ENCODE data around the gene TMEM131.

TMEM131 gene

DNA sequence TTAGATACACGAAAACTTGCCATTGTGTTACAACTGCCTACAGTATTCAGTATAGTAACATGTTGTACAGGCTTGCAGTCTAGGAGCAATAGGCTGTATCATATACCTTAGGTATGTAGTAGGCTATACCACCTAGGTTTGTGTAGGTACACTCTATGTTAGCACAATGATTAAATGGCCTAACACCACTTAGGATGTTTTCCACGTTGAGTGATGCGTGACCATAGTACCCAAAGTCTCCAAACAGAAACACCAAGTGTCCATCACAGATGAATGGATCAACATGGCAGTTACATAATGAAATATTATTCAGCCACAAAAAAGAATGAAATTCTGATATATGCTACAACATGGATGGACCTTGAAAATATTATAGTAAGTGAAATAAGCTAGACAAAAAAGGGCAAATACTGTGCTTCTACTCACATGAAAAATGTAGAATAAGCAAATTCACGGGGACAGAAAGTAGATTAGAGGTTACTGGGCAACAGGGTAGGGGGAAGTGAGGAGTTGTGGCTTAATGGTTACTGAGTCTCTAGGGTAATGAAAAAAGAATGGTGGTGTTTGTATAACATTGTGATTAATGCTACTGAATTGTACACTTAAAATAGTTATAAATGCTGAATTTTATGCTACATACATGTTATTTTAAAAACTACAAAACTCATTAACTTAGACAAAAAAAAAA lies 62.6 kb downstream of the TMEM131 start:
- no peak overlapping the region for H3K4ac ChIP-seq (ENCODE audit: low read length)
- no peak overlapping the region for H2BK120ac ChIP-seq (ENCODE audit: low read depth, low read length)
- no peak overlapping the region for H3K23ac ChIP-seq (ENCODE audit: low read depth, low read length, poor library complexity)
- H3K27ac ChIP-seq (replicated peaks; ENCODE audit: low read length): no peak overlapping the region
- no peak overlapping the region for H4K91ac ChIP-seq (ENCODE audit: low read depth, low read length, poor library complexity)
- H3K14ac ChIP-seq (ENCODE audit: low read length): no peak overlapping the region
- H3K79me1 ChIP-seq (ENCODE audit: low read depth, low read length): no peaks in the 10 kb centered on the region
- no peak for DNase-seq (ENCODE audit: low spot score)
- H2AFZ ChIP-seq (ENCODE audit: low read length): no peak overlapping the region
- H2AK5ac ChIP-seq (ENCODE audit: low read depth, low read length): no peak overlapping the region
- no peaks in the 10 kb centered on the region for H3K9me3 ChIP-seq (replicated peaks in 1 of 2; ENCODE audit: control insufficient read depth in 2 of 2, insufficient read depth in 1 of 2, low read depth in 1 of 2, low read length in 2 of 2)
- no peak overlapping the region for H4K8ac ChIP-seq (ENCODE audit: low read depth, low read length)
- no peak overlapping the region for H2BK5ac ChIP-seq (ENCODE audit: low read length)
- no peak overlapping the region for H3K9ac ChIP-seq (ENCODE audit: low read depth, low read length, poor library complexity)
- no peaks in the 10 kb centered on the region for H3K27me3 ChIP-seq (ENCODE audit: control insufficient read depth in 3 of 3, insufficient read depth in 3 of 3, low read depth in 1 of 3, low read length in 3 of 3)
- H3K18ac ChIP-seq (ENCODE audit: low read length): no peak overlapping the region
- peaks cover 7 to 13% of the 10 kb centered on the region in 2 donors for H3K4me1 ChIP-seq (ENCODE audit: control insufficient read depth in 2 of 2, insufficient read depth in 1 of 2, low read depth in 1 of 2, low read length in 2 of 2)
- H3K36me3 ChIP-seq (replicated peaks in 1 of 2; ENCODE audit: control insufficient read depth in 2 of 2, insufficient read depth in 2 of 2, low read length in 2 of 2): no peaks in the 10 kb centered on the region
- WGBS, 2 donors (ENCODE audit: extremely low coverage in 2 of 2, insufficient read length in 2 of 2, insufficient replicate concordance in 1 of 2): no CpG with 5 or more reads among the region's 4 CpGs
- H2BK15ac ChIP-seq (ENCODE audit: low read length): no peak overlapping the region
- H3K4me3 ChIP-seq (ENCODE audit: low read length in 2 of 2): no peak overlapping the region
- H3K4me2 ChIP-seq (ENCODE audit: insufficient read depth, low read length, poor library complexity, severe bottlenecking): no peak overlapping the region
- no peak overlapping the region for H2BK12ac ChIP-seq (ENCODE audit: low read length)

DNA sequence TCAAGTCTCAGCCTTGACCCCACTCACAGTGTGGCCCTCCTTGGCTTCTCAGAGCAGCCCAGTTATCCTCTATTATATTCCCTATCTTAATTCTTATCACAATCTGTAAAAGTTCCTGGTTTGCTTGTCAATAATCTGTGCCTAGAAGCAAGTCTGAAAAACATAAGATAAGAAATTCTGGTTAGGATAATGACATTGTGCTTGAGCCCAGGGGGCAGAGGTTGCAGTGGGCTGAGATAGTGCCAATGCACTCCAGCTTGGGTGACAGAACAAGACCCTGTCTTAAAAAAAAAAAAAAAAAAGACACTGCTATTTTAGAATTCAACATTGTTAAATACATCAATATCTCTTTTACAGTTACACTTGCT lies 63.9 kb downstream of the TMEM131 start:
- Histone ChIP-seq H2BK120ac (ENCODE audit: low read depth, low read length) (no peak overlapping the region), H3K9ac (ENCODE audit: low read depth, low read length, poor library complexity) (no peak overlapping the region), H4K8ac (ENCODE audit: low read depth, low read length) (no peak overlapping the region), H2AK5ac (ENCODE audit: low read depth, low read length) (no peak overlapping the region), H2AFZ (ENCODE audit: low read length) (no peak overlapping the region), H2BK12ac (ENCODE audit: low read length) (no peak overlapping the region), H3K27me3 (ENCODE audit: control insufficient read depth in 3 of 3, insufficient read depth in 3 of 3, low read depth in 1 of 3, low read length in 3 of 3) (no peaks in the 10 kb centered on the region), H3K4ac (ENCODE audit: low read length) (no peak overlapping the region), H3K36me3 (replicated peaks in 1 of 2; ENCODE audit: control insufficient read depth in 2 of 2, insufficient read depth in 2 of 2, low read length in 2 of 2) (no peaks in the 10 kb centered on the region), H3K9me3 (replicated peaks in 1 of 2; ENCODE audit: control insufficient read depth in 2 of 2, insufficient read depth in 1 of 2, low read depth in 1 of 2, low read length in 2 of 2) (peaks cover 0 to 3% of the 10 kb centered on the region in 2 donors), H3K23ac (ENCODE audit: low read depth, low read length, poor library complexity) (no peak overlapping the region), H3K14ac (ENCODE audit: low read length) (no peak overlapping the region), H3K18ac (ENCODE audit: low read length) (no peak overlapping the region), H3K4me1 (ENCODE audit: control insufficient read depth in 2 of 2, insufficient read depth in 1 of 2, low read depth in 1 of 2, low read length in 2 of 2) (peaks cover 7 to 13% of the 10 kb centered on the region in 2 donors), H4K91ac (ENCODE audit: low read depth, low read length, poor library complexity) (no peak overlapping the region), H3K27ac (replicated peaks; ENCODE audit: low read length) (no peak overlapping the region), H2BK15ac (ENCODE audit: low read length) (no peak overlapping the region), H3K4me3 (ENCODE audit: low read length in 2 of 2) (no peak overlapping the region), H2BK5ac (ENCODE audit: low read length) (no peak overlapping the region), H3K79me1 (ENCODE audit: low read depth, low read length) (no peaks in the 10 kb centered on the region), H3K4me2 (ENCODE audit: insufficient read depth, low read length, poor library complexity, severe bottlenecking) (no peak overlapping the region)
- DNase-seq (ENCODE audit: low spot score): no peak

DNA sequence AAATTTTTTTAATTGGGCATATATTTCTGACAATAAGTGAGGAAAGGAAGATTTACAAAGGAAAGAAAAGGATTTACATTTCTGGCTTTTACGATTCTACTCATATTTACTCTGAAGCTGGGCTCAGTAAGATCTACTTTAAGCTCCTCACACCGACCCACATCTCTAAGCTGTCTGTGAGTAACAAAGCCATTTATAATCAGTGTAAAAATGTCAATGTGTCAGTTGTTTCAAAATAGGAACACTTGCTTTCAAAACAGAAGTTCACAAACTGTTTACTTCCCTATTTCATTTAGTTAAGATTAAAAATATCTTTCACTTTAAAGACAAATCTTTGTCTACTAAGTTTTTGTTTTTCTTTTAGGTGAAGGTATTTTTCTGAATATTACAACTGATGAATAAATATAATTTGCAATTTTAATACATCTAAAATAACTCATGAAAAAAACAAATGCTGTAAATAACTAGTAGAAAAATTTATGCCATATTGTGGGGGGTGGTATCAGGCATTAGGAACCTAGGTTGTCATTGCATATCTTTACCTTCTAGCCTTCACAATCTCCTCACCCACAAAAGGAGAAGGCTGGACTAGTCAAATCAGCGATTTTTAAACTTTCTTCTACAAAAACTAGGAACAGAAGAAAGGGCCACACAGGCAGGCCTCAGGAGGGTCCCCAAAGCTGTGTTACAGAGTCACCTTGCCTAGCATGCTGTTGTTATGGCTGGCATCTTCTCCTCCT lies 64.5 kb downstream of the TMEM131 start:
- H3K23ac ChIP-seq (ENCODE audit: low read depth, low read length, poor library complexity): no peak overlapping the region
- no peak overlapping the region for H3K4me3 ChIP-seq (ENCODE audit: low read length in 2 of 2)
- peaks cover 0 to 3% of the 10 kb centered on the region in 2 donors for H3K9me3 ChIP-seq (replicated peaks in 1 of 2; ENCODE audit: control insufficient read depth in 2 of 2, insufficient read depth in 1 of 2, low read depth in 1 of 2, low read length in 2 of 2)
- H3K9ac ChIP-seq (ENCODE audit: low read depth, low read length, poor library complexity): no peak overlapping the region
- no peak overlapping the region for H2BK15ac ChIP-seq (ENCODE audit: low read length)
- no peak overlapping the region for H2AK5ac ChIP-seq (ENCODE audit: low read depth, low read length)
- H3K4me2 ChIP-seq (ENCODE audit: insufficient read depth, low read length, poor library complexity, severe bottlenecking): no peak overlapping the region
- WGBS, 2 donors (ENCODE audit: extremely low coverage in 2 of 2, insufficient read length in 2 of 2, insufficient replicate concordance in 1 of 2): no CpG with 5 or more reads among the region's 3 CpGs
- no peak overlapping the region for H3K27ac ChIP-seq (replicated peaks; ENCODE audit: low read length)
- H3K79me1 ChIP-seq (ENCODE audit: low read depth, low read length): no peaks in the 10 kb centered on the region
- H3K4ac ChIP-seq (ENCODE audit: low read length): no peak overlapping the region
- H2BK12ac ChIP-seq (ENCODE audit: low read length): no peak overlapping the region
- no peak overlapping the region for H4K8ac ChIP-seq (ENCODE audit: low read depth, low read length)
- no peak overlapping the region for H2AFZ ChIP-seq (ENCODE audit: low read length)
- no peak overlapping the region for H3K18ac ChIP-seq (ENCODE audit: low read length)
- peaks cover 5 to 11% of the 10 kb centered on the region in 2 donors for H3K4me1 ChIP-seq (ENCODE audit: control insufficient read depth in 2 of 2, insufficient read depth in 1 of 2, low read depth in 1 of 2, low read length in 2 of 2)
- H4K91ac ChIP-seq (ENCODE audit: low read depth, low read length, poor library complexity): no peak overlapping the region
- no peak overlapping the region for H2BK120ac ChIP-seq (ENCODE audit: low read depth, low read length)
- no peaks in the 10 kb centered on the region for H3K36me3 ChIP-seq (replicated peaks in 1 of 2; ENCODE audit: control insufficient read depth in 2 of 2, insufficient read depth in 2 of 2, low read length in 2 of 2)
- H3K27me3 ChIP-seq (ENCODE audit: control insufficient read depth in 3 of 3, insufficient read depth in 3 of 3, low read depth in 1 of 3, low read length in 3 of 3): no peaks in the 10 kb centered on the region
- no peak overlapping the region for H2BK5ac ChIP-seq (ENCODE audit: low read length)
- H3K14ac ChIP-seq (ENCODE audit: low read length): no peak overlapping the region
- DNase-seq (ENCODE audit: low spot score): no peak

DNA sequence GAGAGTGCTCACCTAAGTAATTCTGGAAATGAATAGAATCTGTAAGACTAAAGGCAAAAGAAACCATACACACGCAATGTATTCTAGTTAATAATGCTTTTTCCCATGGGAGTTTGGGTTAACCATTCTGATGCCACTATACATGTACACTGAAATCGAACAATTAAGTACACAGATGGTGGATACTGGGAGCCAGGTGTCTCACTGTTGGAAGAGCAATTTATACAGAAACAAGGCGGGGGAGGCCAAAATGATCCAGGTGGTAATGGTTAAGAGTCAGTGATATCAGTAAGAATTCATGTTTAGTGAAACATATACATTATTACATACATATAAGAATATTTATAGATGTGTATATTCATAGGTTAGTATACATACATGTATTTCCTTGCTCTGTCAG lies 67.2 kb downstream of the TMEM131 start:
- Histone ChIP-seq H4K8ac (ENCODE audit: low read depth, low read length) (no peak overlapping the region), H3K9ac (ENCODE audit: low read depth, low read length, poor library complexity) (no peak overlapping the region), H3K9me3 (replicated peaks in 1 of 2; ENCODE audit: control insufficient read depth in 2 of 2, insufficient read depth in 1 of 2, low read depth in 1 of 2, low read length in 2 of 2) (peaks cover 0 to 3% of the 10 kb centered on the region in 2 donors), H3K36me3 (replicated peaks in 1 of 2; ENCODE audit: control insufficient read depth in 2 of 2, insufficient read depth in 2 of 2, low read length in 2 of 2) (peaks cover 3 to 15% of the 10 kb centered on the region in 2 donors), H2BK5ac (ENCODE audit: low read length) (no peak overlapping the region), H3K18ac (ENCODE audit: low read length) (no peak overlapping the region), H3K79me1 (ENCODE audit: low read depth, low read length) (no peaks in the 10 kb centered on the region), H2AFZ (ENCODE audit: low read length) (no peak overlapping the region), H3K4me1 (ENCODE audit: control insufficient read depth in 2 of 2, insufficient read depth in 1 of 2, low read depth in 1 of 2, low read length in 2 of 2) (no peaks in the 10 kb centered on the region), H2BK120ac (ENCODE audit: low read depth, low read length) (no peak overlapping the region), H2AK5ac (ENCODE audit: low read depth, low read length) (no peak overlapping the region), H3K4ac (ENCODE audit: low read length) (no peak overlapping the region), H4K91ac (ENCODE audit: low read depth, low read length, poor library complexity) (no peak overlapping the region), H3K27ac (replicated peaks; ENCODE audit: low read length) (no peak overlapping the region), H2BK15ac (ENCODE audit: low read length) (no peak overlapping the region), H3K27me3 (ENCODE audit: control insufficient read depth in 3 of 3, insufficient read depth in 3 of 3, low read depth in 1 of 3, low read length in 3 of 3) (no peaks in the 10 kb centered on the region), H3K4me2 (ENCODE audit: insufficient read depth, low read length, poor library complexity, severe bottlenecking) (no peak overlapping the region), H3K23ac (ENCODE audit: low read depth, low read length, poor library complexity) (no peak overlapping the region), H3K4me3 (ENCODE audit: low read length in 2 of 2) (no peak overlapping the region), H2BK12ac (ENCODE audit: low read length) (no peak overlapping the region), H3K14ac (ENCODE audit: low read length) (no peak overlapping the region)
- no CpG with 5 or more reads among the region's 3 CpGs for WGBS, 2 donors (ENCODE audit: extremely low coverage in 2 of 2, insufficient read length in 2 of 2, insufficient replicate concordance in 1 of 2)
- DNase-seq (ENCODE audit: low spot score): no peak

All from neuronal stem cell (in vitro differentiated cells).